H9 (cell line): ENCODE measurements around the gene NRXN3. TPM values are rescaled to one million over a fixed set of nuclear protein-coding genes. Genes with fewer than 3 reads are reported as not detected.

Experiments
- DNase-seq: peaks from one replicate; pipeline ENCODE4 v3.0.0-alpha.2; 2017
- H2AFZ ChIP-seq: one replicate; pipeline ENCODE4 v1.6.1; 2013; ENCODE audit warnings: mild to moderate bottlenecking, low read length, control low read depth, moderate library complexity
- H2AK5ac ChIP-seq: 2 replicates; pipeline ENCODE4 v1.6.1; 2013; ENCODE audit warnings: low read length, control low read depth, mixed read lengths; ENCODE audit not compliant: insufficient read length
- H2BK120ac ChIP-seq: one replicate; pipeline ENCODE4 v1.6.1; 2013; ENCODE audit warnings: low read depth, mild to moderate bottlenecking, low read length, control low read depth, inconsistent platforms; ENCODE audit not compliant: poor library complexity, severe bottlenecking
- H2BK12ac ChIP-seq: 2 replicates; pipeline ENCODE4 v1.6.1; 2013; ENCODE audit warnings: low read length, control low read depth, mixed read lengths, low read depth; ENCODE audit not compliant: insufficient read length
- H2BK15ac ChIP-seq: 2 replicates; pipeline ENCODE4 v1.6.1; 2013; ENCODE audit warnings: low read depth, low read length, control low read depth
- H2BK20ac ChIP-seq: one replicate; pipeline ENCODE4 v1.6.1; 2013; ENCODE audit warnings: low read depth, mild to moderate bottlenecking, low read length, control low read depth, inconsistent platforms; ENCODE audit not compliant: poor library complexity, severe bottlenecking
- H2BK5ac ChIP-seq: 2 replicates; pipeline ENCODE4 v1.6.1; 2013; ENCODE audit warnings: low read length, control low read depth, mixed read lengths; ENCODE audit not compliant: insufficient read length
- H3K14ac ChIP-seq: 2 replicates; pipeline ENCODE4 v1.6.1; 2013; ENCODE audit warnings: low read length, control low read depth; ENCODE audit not compliant: insufficient read depth
- H3K18ac ChIP-seq: 2 replicates; pipeline ENCODE4 v1.6.1; 2013; ENCODE audit warnings: low read depth, mild to moderate bottlenecking, mixed read lengths, low read length, control low read depth; ENCODE audit not compliant: insufficient read length
- H3K23ac ChIP-seq: 2 replicates; pipeline ENCODE4 v1.6.1; 2013; ENCODE audit warnings: low read length, control low read depth, mixed read lengths, low read depth; ENCODE audit not compliant: insufficient read length
- H3K23me2 ChIP-seq: 2 replicates; pipeline ENCODE4 v1.6.1; 2013; ENCODE audit warnings: low read depth, mild to moderate bottlenecking, mixed read lengths, low read length, control low read depth; ENCODE audit not compliant: insufficient read length, poor library complexity, severe bottlenecking
- H3K27ac ChIP-seq: 2 replicates; pipeline ENCODE4 v1.5.1; 2013; ENCODE audit warnings: low read length, control low read depth, mixed read lengths, low read depth; ENCODE audit not compliant: insufficient read length
- H3K27me3 ChIP-seq: 2 replicates; pipeline ENCODE4 v1.6.1; 2013; ENCODE audit warnings: low read length, control low read depth, inconsistent platforms; ENCODE audit not compliant: insufficient read depth
- H3K4ac ChIP-seq: 2 replicates; pipeline ENCODE4 v1.6.1; 2013; ENCODE audit warnings: low read depth, mild to moderate bottlenecking, control low read depth, inconsistent platforms, low read length, moderate library complexity
- H3K4me1 ChIP-seq: 2 replicates; pipeline ENCODE4 v1.6.1; 2013; ENCODE audit warnings: low read length, control low read depth, inconsistent platforms; ENCODE audit not compliant: insufficient read depth
- H3K4me2 ChIP-seq: 2 replicates; pipeline ENCODE4 v1.6.1; 2013; ENCODE audit warnings: low read length, control low read depth, mixed read lengths; ENCODE audit not compliant: insufficient read length, insufficient read depth
- H3K56ac ChIP-seq: 2 replicates; pipeline ENCODE4 v1.6.1; 2013; ENCODE audit warnings: low read depth, mild to moderate bottlenecking, mixed read lengths, low read length, control low read depth; ENCODE audit not compliant: insufficient read length
- H3K79me1 ChIP-seq: 2 replicates; pipeline ENCODE4 v1.6.1; 2013; ENCODE audit warnings: low read depth, mild to moderate bottlenecking, moderate library complexity, low read length, control low read depth, inconsistent platforms; ENCODE audit not compliant: insufficient read depth, poor library complexity, severe bottlenecking
- H3K79me2 ChIP-seq: 2 replicates; pipeline ENCODE4 v1.6.1; 2013; ENCODE audit warnings: low read length, control low read depth, inconsistent platforms; ENCODE audit not compliant: insufficient read depth
- H3K9ac ChIP-seq: 2 replicates; pipeline ENCODE4 v1.6.1; 2013; ENCODE audit warnings: low read length, control low read depth, mixed read lengths; ENCODE audit not compliant: insufficient read length; ENCODE audit errors: extremely low read depth
- H3K9me3 ChIP-seq: one replicate; pipeline ENCODE4 v1.6.1; 2013; ENCODE audit warnings: low read depth, low read length, inconsistent platforms; ENCODE audit not compliant: control insufficient read depth
- H3T11ph ChIP-seq: one replicate; pipeline ENCODE4 v1.6.1; 2013; ENCODE audit warnings: mild to moderate bottlenecking, low read length, control low read depth, inconsistent platforms
- H4K20me1 ChIP-seq: one replicate; pipeline ENCODE4 v1.6.1; 2013; ENCODE audit not compliant: control insufficient read depth, insufficient read length, insufficient read depth
- H4K5ac ChIP-seq: 2 replicates; pipeline ENCODE4 v1.6.1; 2013; ENCODE audit warnings: low read depth, mild to moderate bottlenecking, mixed read lengths, low read length, control low read depth; ENCODE audit not compliant: insufficient read length
- H4K8ac ChIP-seq: replicated peaks from 2 replicates; pipeline ENCODE4 v1.6.1; 2013; ENCODE audit warnings: low read length, control low read depth, mixed read lengths, low read depth; ENCODE audit not compliant: insufficient read length
- H4K91ac ChIP-seq: 2 replicates; pipeline ENCODE4 v1.6.1; 2013; ENCODE audit warnings: low read depth, mild to moderate bottlenecking, moderate library complexity, mixed read lengths, low read length, control low read depth; ENCODE audit not compliant: insufficient read length
- H3K27ac Mint-ChIP-seq, 3 experiments: 2 replicates in 2 of 3; 3 replicates in 1 of 3; pipeline ENCODE4 v1.8.0; 2020 to 2021; ENCODE audit warnings: mixed read lengths in 3 of 3, mild to moderate bottlenecking in 1 of 3, moderate library complexity in 1 of 3
- H3K27me3 Mint-ChIP-seq: 2 replicates; pipeline ENCODE4 v1.8.0; 2021; ENCODE audit warnings: low read depth, mild to moderate bottlenecking, moderate library complexity, mixed read lengths
- H3K36me3 Mint-ChIP-seq, 3 experiments: 2 replicates in 2 of 3; 3 replicates in 1 of 3; pipeline ENCODE4 v1.8.0; 2020 to 2021; ENCODE audit warnings: low read depth in 3 of 3, mixed read lengths in 3 of 3; ENCODE audit not compliant: insufficient read depth in 1 of 3
- H3K4me1 Mint-ChIP-seq, 2 experiments: 2 replicates each; pipeline ENCODE4 v1.8.0; 2020; ENCODE audit warnings: mixed read lengths in 2 of 2
- H3K4me3 Mint-ChIP-seq, 2 experiments: 2 replicates in 1 of 2; 3 replicates in 1 of 2; pipeline ENCODE4 v1.8.0; 2020 to 2021; ENCODE audit warnings: mild to moderate bottlenecking in 2 of 2, mixed read lengths in 2 of 2, moderate library complexity in 1 of 2
- H3K9me3 Mint-ChIP-seq, 2 experiments: 2 replicates in 1 of 2; 3 replicates in 1 of 2; pipeline ENCODE4 v1.8.0; 2020; ENCODE audit warnings: mild to moderate bottlenecking in 2 of 2, mixed read lengths in 2 of 2, moderate library complexity in 1 of 2
- CTCF ChIP-seq: fragments of 200-600 bp; sonication (generic); conservative IDR thresholded peaks from 3 replicates; pipeline ENCODE4 v1.8.0; 2021; ENCODE audit warnings: antibody characterized with exemption, mild to moderate bottlenecking
- WGBS: extraction: QIAGEN DNeasy Blood & Tissue Kit; methylation state at CpG from one replicate; pipeline ENCODE4 v1.1.7; 2013; ENCODE audit warnings: missing lambda C conversion rate, low lambda C conversion rate, mixed read lengths; ENCODE audit not compliant: insufficient read length; ENCODE audit errors: extremely low coverage; 5-methylcytosine and 5-hydroxymethylcytosine counted together
- total RNA-seq: library from RNA; stranded (reverse); gene quantifications from 2 replicates; pipeline ENCODE4 v1.2.1, GENCODE V29; 2021

NRXN3 gene
- total RNA-seq, 1 experiment from 2014 or later, result 1.8 TPM

GRCh38 chr14:78512021-78512420, 341.8 kb downstream of the NRXN3 start:
- H2BK15ac ChIP-seq, result no peak overlapping the region
- no peak overlapping the region for H3T11ph ChIP-seq
- H3K9me3 Mint-ChIP-seq, result no peaks in the 10 kb centered on the region; a peak in 1 of 5 replicates
- 0 out of 7 replicates have a peak overlapping the region, but pooled peaks of 1 of the 3 experiments have one; percentile 25 for H3K27ac Mint-ChIP-seq
- no peak overlapping the region for H2BK20ac ChIP-seq
- no peak for TF ChIP-seq CTCF
- no peak overlapping the region for H3K18ac ChIP-seq
- H3K56ac ChIP-seq, result no peak overlapping the region
- H3K27me3 ChIP-seq, result no peaks in the 10 kb centered on the region
- H3K4me2 ChIP-seq, result no peak overlapping the region
- H2AK5ac ChIP-seq, result no peak overlapping the region
- H3K14ac ChIP-seq, result no peak overlapping the region
- no peaks in the 10 kb centered on the region for H4K20me1 ChIP-seq
- H2BK120ac ChIP-seq, result no peak overlapping the region
- no peaks in the 10 kb centered on the region for H3K36me3 Mint-ChIP-seq
- H3K4ac ChIP-seq, result no peak overlapping the region
- no peak overlapping the region for H2BK12ac ChIP-seq
- H3K9me3 ChIP-seq, result no peaks in the 10 kb centered on the region
- H3K4me1 ChIP-seq, result no peaks in the 10 kb centered on the region
- H3K79me2 ChIP-seq, result no peaks in the 10 kb centered on the region
- no peak overlapping the region for H3K27ac ChIP-seq
- H3K79me1 ChIP-seq, result no peaks in the 10 kb centered on the region
- no peak overlapping the region for H4K5ac ChIP-seq
- WGBS, result no CpG with 5 or more reads among the region's 2 CpGs
- H3K23ac ChIP-seq, result no peak overlapping the region
- H2AFZ ChIP-seq, result no peak overlapping the region
- no peak overlapping the region for H4K91ac ChIP-seq
- H3K4me3 Mint-ChIP-seq, result no peak overlapping the region
- H4K8ac ChIP-seq, result no peak overlapping the region
- H3K27me3 Mint-ChIP-seq, result peaks cover 3% of the 10 kb centered on the region
- H2BK5ac ChIP-seq, result no peak overlapping the region
- no peak overlapping the region for H3K9ac ChIP-seq
- H3K4me1 Mint-ChIP-seq, result no peaks in the 10 kb centered on the region
- H3K23me2 ChIP-seq, result no peaks in the 10 kb centered on the region
- DNase-seq, result no peak
